ENCODE results near the gene TMEM131.

The TMEM131 gene

DNA sequence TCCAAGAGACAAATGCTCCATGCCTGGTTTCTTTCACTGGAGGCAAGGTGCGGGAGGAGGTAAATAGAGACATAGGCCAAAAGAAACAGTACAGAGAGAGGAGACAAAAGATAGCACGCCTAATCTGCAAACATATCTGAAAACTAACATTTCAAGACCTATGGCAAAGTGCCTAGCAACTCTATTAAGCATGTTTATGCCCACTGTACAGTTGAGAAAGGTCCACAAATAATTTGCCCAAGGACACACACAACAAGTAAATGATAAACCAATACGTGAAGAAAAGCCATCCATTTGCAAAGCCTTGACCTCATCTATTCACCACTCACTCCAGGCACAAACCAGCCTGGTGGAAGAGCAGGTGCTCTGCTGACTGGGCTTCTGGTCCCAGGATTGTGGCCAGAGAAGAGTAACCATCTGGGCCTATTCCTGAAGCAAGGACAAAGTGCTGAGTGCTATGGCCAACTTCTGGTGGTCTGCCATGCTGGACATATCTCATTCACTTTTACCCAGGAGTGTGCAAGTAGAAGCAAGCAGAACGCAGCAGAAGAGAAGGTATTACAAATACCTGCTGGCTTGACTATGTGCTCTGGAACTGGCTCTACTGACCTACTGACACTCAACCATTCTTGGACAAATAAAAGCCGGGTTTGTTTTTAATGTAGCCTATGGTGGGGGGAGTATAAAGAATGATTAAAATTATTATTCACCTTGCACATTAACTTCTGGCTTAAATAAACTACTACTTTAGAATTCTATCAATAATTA, 25.3 kb downstream of the TMEM131 start:
- no peak overlapping the region for H3K27ac ChIP-seq (ENCODE audit: insufficient read depth, low read depth, low read length, poor library complexity, severe bottlenecking)

DNA sequence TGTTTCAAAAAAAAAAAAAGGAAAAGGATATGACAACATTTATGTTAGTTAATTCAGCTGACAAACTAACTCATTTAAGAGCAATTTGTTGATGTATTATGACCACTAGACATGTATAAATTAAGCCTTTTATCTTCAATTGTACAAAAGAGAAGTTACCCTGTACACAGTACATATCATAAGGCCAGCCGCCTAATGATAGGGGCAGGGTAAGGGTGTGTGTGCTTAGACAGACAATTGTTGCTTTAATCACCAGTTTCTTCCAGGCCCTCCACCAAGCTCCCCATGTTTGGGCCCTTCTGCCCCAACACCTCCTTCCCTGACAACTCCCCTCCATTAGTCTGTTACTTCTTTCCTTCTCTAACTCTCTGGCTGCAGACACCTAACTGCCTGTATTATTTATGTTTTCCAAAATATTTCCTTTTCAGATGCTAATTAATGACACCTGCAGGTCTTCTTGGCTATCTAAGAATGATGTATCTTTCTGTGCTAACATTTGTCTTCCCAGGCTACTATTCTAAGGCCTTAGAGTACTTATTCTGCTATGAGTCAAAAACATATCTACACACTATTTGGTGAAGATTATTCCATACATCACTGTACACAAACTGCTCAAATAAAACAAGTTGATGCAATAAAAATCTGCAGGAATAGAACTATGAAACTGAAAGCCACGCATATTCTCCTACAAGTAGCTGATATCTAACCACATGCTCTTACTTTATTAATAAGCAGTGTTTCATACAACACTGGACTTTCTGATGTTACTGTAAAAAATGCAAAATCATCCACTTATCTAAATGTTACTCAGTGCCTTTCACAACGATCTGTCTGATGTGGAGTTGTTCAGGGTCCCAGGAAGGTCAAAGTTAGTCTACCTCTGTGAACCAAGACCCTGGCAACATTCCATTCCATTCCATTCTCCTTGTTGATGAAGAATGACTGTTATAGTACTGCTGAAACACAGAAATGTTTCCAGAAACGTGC, 26.4 kb downstream of the TMEM131 start:
- Histone ChIP-seq H3K27me3 (ENCODE audit: control insufficient read depth, insufficient read depth, low read length, poor library complexity, severe bottlenecking) (no peaks in the 10 kb centered on the region), H3K27ac (ENCODE audit: insufficient read depth, low read depth, low read length, poor library complexity, severe bottlenecking) (no peak overlapping the region), H3K36me3 (ENCODE audit: control insufficient read depth, insufficient read depth, low read length) (no peaks in the 10 kb centered on the region), H3K4me3 (ENCODE audit: insufficient read depth, low read depth, low read length) (no peak overlapping the region), H3K4me1 (ENCODE audit: control insufficient read depth, insufficient read depth, low read length) (no peaks in the 10 kb centered on the region), H3K9me3 (ENCODE audit: control insufficient read depth, low read length) (no peaks in the 10 kb centered on the region)
- 92 to 94% methylated on average over 3 to 4 of the region's 4 CpGs for WGBS, 2 experiments

More for the DNA sequence above, 25.3 kb downstream of the TMEM131 start:
- WGBS, 2 experiments = 81 to 84% methylated on average over 4 of the region's 5 CpGs
- H3K36me3 ChIP-seq (ENCODE audit: control insufficient read depth, insufficient read depth, low read length) = no peaks in the 10 kb centered on the region
- H3K4me1 ChIP-seq (ENCODE audit: control insufficient read depth, insufficient read depth, low read length) = no peaks in the 10 kb centered on the region
- H3K9me3 ChIP-seq (ENCODE audit: control insufficient read depth, low read length) = no peaks in the 10 kb centered on the region
- H3K4me3 ChIP-seq (ENCODE audit: insufficient read depth, low read depth, low read length) = no peak overlapping the region
- H3K27me3 ChIP-seq (ENCODE audit: control insufficient read depth, insufficient read depth, low read length, poor library complexity, severe bottlenecking) = no peaks in the 10 kb centered on the region

DNA sequence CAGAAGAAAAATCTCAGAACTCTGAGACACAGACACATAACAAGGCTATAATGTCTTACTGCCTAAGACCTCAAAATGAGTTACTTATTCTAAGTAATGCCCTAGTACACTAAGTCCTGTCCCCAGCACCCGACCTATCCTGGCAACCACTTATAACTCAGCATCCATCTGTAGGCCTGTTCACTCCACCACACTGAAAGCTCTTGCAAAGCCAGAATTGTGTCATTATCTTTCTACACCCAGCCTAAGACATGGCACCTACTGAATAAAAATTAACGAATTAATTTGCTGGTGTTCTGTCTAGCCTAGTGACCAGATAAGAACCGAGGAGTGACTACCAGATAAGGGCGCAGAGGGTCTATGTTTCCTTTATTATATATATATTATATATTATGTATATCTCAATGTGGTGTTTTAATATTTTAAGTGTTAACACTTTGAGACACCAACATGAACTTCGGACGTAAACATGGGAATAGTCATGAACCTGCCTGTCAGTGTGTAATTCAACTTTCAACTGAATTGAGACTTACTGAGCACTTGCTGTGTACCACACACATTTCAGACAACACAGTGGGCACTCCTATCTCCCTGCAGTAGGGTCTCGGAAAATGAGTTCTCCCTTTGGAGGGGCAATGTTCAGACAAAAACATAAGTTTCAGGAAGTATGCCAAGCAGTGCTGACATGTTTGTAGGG, 27.7 kb downstream of the TMEM131 start:
- 92 to 96% methylated on average over 5 to 6 of the region's 7 CpGs for WGBS, 2 experiments
- H3K27ac ChIP-seq (ENCODE audit: insufficient read depth, low read depth, low read length, poor library complexity, severe bottlenecking) = no peak overlapping the region
- no peaks in the 10 kb centered on the region for H3K9me3 ChIP-seq (ENCODE audit: control insufficient read depth, low read length)
- no peak overlapping the region for H3K4me3 ChIP-seq (ENCODE audit: insufficient read depth, low read depth, low read length)
- no peaks in the 10 kb centered on the region for H3K36me3 ChIP-seq (ENCODE audit: control insufficient read depth, insufficient read depth, low read length)
- H3K27me3 ChIP-seq (ENCODE audit: control insufficient read depth, insufficient read depth, low read length, poor library complexity, severe bottlenecking) = no peaks in the 10 kb centered on the region
- H3K4me1 ChIP-seq (ENCODE audit: control insufficient read depth, insufficient read depth, low read length) = no peaks in the 10 kb centered on the region

DNA sequence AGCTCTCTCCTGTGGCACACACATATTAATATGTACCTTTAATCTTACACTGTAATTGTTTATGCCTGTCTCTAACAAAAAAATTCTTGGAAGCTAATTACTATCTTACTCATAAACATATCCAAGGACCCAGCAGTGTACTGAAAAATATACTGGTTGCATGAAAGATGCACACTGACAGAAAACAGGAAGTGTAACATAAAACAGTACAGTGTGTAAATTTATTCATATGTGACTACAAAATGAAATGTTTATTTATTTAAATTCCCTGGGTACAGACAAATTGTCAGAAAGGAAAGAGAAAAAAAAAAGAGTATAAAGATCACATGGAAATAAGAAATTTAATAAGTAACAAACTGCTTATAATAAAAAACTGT, 28.5 kb downstream of the TMEM131 start:
- H3K4me3 ChIP-seq (ENCODE audit: insufficient read depth, low read depth, low read length) = no peak overlapping the region
- no peak overlapping the region for H3K27ac ChIP-seq (ENCODE audit: insufficient read depth, low read depth, low read length, poor library complexity, severe bottlenecking)
- H3K9me3 ChIP-seq (ENCODE audit: control insufficient read depth, low read length) = no peaks in the 10 kb centered on the region
- no peaks in the 10 kb centered on the region for H3K27me3 ChIP-seq (ENCODE audit: control insufficient read depth, insufficient read depth, low read length, poor library complexity, severe bottlenecking)
- H3K4me1 ChIP-seq (ENCODE audit: control insufficient read depth, insufficient read depth, low read length) = no peaks in the 10 kb centered on the region
- no peaks in the 10 kb centered on the region for H3K36me3 ChIP-seq (ENCODE audit: control insufficient read depth, insufficient read depth, low read length)

DNA sequence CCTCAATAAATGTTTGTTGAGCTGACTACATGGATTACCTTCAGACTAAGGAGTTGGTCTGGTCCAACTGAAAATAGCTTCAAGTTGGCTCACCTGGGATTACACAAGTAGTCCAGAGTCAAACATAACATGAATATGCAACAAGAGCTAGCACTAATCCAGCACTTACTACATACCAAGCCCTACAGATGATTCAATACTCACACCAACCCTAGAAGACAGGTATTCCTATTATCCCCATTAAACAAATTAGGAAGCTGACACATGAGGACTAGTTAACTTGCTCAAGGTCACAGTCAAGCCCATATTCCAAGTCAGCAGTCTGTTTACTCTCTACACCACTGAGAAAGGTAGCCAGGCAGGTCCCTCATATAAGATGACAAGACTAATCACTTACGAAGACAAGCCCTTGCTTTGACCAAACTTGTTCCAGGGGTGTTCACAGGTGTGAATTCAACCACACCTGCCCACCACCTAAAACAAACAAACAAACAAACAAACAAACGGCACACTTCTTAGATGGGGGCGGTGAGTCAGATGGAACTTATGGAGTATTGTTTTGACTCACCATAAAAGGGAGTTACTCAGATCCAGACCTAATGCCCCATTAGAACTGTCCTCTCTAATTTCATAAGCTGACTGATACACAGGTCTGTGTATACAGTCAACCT, 29.1 kb downstream of the TMEM131 start:
- Histone ChIP-seq H3K27me3 (ENCODE audit: control insufficient read depth, insufficient read depth, low read length, poor library complexity, severe bottlenecking) (no peaks in the 10 kb centered on the region), H3K4me3 (ENCODE audit: insufficient read depth, low read depth, low read length) (no peak overlapping the region), H3K27ac (ENCODE audit: insufficient read depth, low read depth, low read length, poor library complexity, severe bottlenecking) (no peak overlapping the region), H3K9me3 (ENCODE audit: control insufficient read depth, low read length) (no peaks in the 10 kb centered on the region), H3K4me1 (ENCODE audit: control insufficient read depth, insufficient read depth, low read length) (no peaks in the 10 kb centered on the region), H3K36me3 (ENCODE audit: control insufficient read depth, insufficient read depth, low read length) (no peaks in the 10 kb centered on the region)
- 93 to 98% methylated on average over 3 of the region's 3 CpGs for WGBS, 2 experiments

DNA sequence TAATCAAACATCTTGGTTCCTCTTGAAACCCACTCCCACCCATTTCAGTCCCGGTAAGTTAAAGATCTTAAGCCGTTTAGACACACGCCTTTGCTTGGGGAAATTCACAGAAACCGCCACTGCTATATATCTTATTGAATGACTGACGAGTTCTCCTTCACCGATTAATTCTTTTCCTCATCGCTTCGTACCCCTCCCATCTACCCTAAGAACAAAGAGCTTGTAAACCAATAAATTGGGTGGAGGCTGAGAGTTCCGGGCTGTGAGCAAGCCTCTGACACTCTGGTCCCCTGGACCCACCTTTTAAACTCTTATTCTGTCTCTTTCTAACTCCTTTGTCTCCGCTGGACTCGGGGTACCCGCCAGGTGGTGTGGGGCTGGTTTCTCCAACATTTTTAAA, 30.6 kb downstream of the TMEM131 start:
- H3K4me3 ChIP-seq (ENCODE audit: insufficient read depth, low read depth, low read length) = no peak overlapping the region
- no peaks in the 10 kb centered on the region for H3K4me1 ChIP-seq (ENCODE audit: control insufficient read depth, insufficient read depth, low read length)
- H3K36me3 ChIP-seq (ENCODE audit: control insufficient read depth, insufficient read depth, low read length) = no peaks in the 10 kb centered on the region
- no peak overlapping the region for H3K27ac ChIP-seq (ENCODE audit: insufficient read depth, low read depth, low read length, poor library complexity, severe bottlenecking)
- no peaks in the 10 kb centered on the region for H3K9me3 ChIP-seq (ENCODE audit: control insufficient read depth, low read length)
- H3K27me3 ChIP-seq (ENCODE audit: control insufficient read depth, insufficient read depth, low read length, poor library complexity, severe bottlenecking) = no peaks in the 10 kb centered on the region
- WGBS, 2 experiments = 89 to 95% methylated on average over 12 of the region's 12 CpGs

DNA sequence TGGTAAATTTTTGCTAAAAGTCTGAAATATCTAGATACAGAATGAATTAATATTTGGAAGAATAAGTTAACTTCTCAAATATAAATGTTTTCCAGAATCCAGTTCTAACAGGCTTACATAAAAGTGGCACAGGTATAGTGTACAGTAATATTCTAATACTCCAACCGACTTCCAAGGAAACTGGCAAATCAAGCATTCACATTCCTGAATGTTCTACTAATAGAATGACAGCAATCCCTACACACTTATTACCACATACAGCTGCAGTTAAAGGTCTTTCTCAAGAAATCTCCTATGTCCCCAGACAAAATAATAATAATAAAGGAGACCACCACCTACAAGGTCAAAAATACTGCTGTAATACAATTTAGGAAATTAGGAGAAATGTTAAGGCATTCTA, 31.9 kb downstream of the TMEM131 start:
- no peaks in the 10 kb centered on the region for H3K9me3 ChIP-seq (ENCODE audit: control insufficient read depth, low read length)
- no peak overlapping the region for H3K27ac ChIP-seq (ENCODE audit: insufficient read depth, low read depth, low read length, poor library complexity, severe bottlenecking)
- 92 to 100% methylated on average over 1 of the region's 1 CpG for WGBS, 2 experiments
- no peaks in the 10 kb centered on the region for H3K36me3 ChIP-seq (ENCODE audit: control insufficient read depth, insufficient read depth, low read length)
- no peaks in the 10 kb centered on the region for H3K27me3 ChIP-seq (ENCODE audit: control insufficient read depth, insufficient read depth, low read length, poor library complexity, severe bottlenecking)
- H3K4me3 ChIP-seq (ENCODE audit: insufficient read depth, low read depth, low read length) = no peak overlapping the region
- H3K4me1 ChIP-seq (ENCODE audit: control insufficient read depth, insufficient read depth, low read length) = no peaks in the 10 kb centered on the region

DNA sequence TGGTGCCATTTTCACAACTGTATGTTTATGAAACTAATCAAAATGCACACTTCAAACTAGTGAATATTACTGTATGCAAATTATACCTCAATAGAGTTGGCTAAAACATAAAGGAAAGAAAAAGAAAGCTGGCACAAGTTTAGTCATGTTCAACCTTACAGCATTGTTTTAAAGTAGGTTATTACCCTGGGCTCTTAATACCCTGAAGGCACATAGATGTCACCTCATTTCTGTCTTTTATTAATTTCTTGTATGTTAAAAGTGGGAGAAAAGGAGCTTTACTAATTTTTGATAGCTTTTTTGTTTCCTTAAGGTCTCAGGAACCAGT, 32.7 kb downstream of the TMEM131 start:
- H3K9me3 ChIP-seq (ENCODE audit: control insufficient read depth, low read length) = no peaks in the 10 kb centered on the region
- H3K4me3 ChIP-seq (ENCODE audit: insufficient read depth, low read depth, low read length) = no peak overlapping the region
- no peaks in the 10 kb centered on the region for H3K4me1 ChIP-seq (ENCODE audit: control insufficient read depth, insufficient read depth, low read length)
- no peaks in the 10 kb centered on the region for H3K27me3 ChIP-seq (ENCODE audit: control insufficient read depth, insufficient read depth, low read length, poor library complexity, severe bottlenecking)
- H3K36me3 ChIP-seq (ENCODE audit: control insufficient read depth, insufficient read depth, low read length) = no peaks in the 10 kb centered on the region
- H3K27ac ChIP-seq (ENCODE audit: insufficient read depth, low read depth, low read length, poor library complexity, severe bottlenecking) = no peak overlapping the region

DNA sequence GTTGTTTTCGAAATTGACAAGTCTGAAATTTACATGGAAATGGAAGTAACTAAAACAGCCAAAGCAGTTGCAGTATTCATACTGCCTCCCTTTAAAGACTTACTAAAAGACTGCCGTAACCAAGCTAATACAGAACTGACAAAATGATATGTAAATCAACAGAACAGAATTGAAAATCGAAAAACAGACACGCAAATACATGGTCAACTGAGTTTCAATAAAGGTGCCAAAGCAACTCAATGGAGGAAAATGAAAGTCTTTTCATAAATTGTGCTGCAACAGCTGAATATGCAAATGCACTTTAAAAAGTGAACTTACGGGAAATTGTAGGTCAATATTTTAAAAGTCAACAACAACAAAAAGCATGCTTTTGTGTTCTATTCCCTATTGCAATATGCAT, 34.2 kb downstream of the TMEM131 start:
- 76 to 78% methylated on average over 5 of the region's 5 CpGs for WGBS, 2 experiments
- no peak overlapping the region for H3K27ac ChIP-seq (ENCODE audit: insufficient read depth, low read depth, low read length, poor library complexity, severe bottlenecking)
- H3K9me3 ChIP-seq (ENCODE audit: control insufficient read depth, low read length) = no peaks in the 10 kb centered on the region

DNA sequence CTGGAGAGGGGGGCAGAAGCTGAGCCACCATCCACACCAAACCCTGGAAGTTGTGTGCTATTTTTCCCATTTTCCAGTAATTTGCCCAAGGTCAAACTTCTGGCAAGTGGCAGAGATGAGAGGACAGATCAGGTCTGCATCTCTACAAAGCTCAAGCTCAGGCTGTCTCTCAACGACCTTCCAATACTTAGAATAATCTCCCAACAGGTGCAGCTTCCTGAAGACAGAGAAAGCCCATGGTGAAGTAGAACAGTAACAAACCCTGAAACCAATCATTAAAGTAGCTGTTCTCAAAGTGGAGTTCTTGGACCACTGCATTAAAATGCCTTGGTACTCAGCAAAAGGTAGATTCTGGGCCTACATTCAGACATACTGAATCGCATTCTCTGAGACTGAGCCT, 37.6 kb downstream of the TMEM131 start:
- no peaks in the 10 kb centered on the region for H3K36me3 ChIP-seq (ENCODE audit: control insufficient read depth, insufficient read depth, low read length)
- WGBS, 2 experiments = 88 to 95% methylated on average over 2 of the region's 2 CpGs
- H3K9me3 ChIP-seq (ENCODE audit: control insufficient read depth, low read length) = no peaks in the 10 kb centered on the region
- no peak overlapping the region for H3K27ac ChIP-seq (ENCODE audit: insufficient read depth, low read depth, low read length, poor library complexity, severe bottlenecking)
- H3K4me3 ChIP-seq (ENCODE audit: insufficient read depth, low read depth, low read length) = no peak overlapping the region
- no peaks in the 10 kb centered on the region for H3K4me1 ChIP-seq (ENCODE audit: control insufficient read depth, insufficient read depth, low read length)
- H3K27me3 ChIP-seq (ENCODE audit: control insufficient read depth, insufficient read depth, low read length, poor library complexity, severe bottlenecking) = no peaks in the 10 kb centered on the region

More for the DNA sequence above, 34.2 kb downstream of the TMEM131 start:
- no peaks in the 10 kb centered on the region for H3K36me3 ChIP-seq (ENCODE audit: control insufficient read depth, insufficient read depth, low read length)
- no peaks in the 10 kb centered on the region for H3K27me3 ChIP-seq (ENCODE audit: control insufficient read depth, insufficient read depth, low read length, poor library complexity, severe bottlenecking)
- no peaks in the 10 kb centered on the region for H3K4me1 ChIP-seq (ENCODE audit: control insufficient read depth, insufficient read depth, low read length)
- H3K4me3 ChIP-seq (ENCODE audit: insufficient read depth, low read depth, low read length) = no peak overlapping the region

Measured in ectodermal cell (in vitro differentiated cells).